ENCODE data around the gene DNAH3.

DNA sequence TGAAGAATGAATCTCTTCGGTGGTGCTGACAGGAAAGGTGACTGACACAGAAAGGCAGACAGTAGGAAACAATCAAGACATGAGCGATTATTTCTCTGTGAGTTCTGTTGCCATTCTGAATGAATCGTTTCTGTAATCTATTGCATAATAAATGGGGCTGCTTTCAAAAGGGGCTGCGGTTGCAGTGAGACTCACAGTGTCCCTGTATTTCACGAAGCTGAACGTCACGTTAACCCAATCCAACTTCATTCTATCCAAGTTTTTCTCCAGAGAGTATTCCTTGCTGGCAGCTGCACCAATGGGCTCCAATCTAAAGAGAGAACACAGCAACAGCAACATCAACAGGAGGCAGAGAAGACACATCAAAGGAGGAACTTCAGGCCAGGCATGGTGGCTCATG, 75.4 kb downstream of the DNAH3 start:
- TF ChIP-seq GATA2 (IDR thresholded peaks at IDR 0.05; ENCODE audit: low read depth, low read length): no peak
- no peak for TF ChIP-seq GATA3 (IDR thresholded peaks at IDR 0.05; ENCODE audit: low read depth, low read length)

Measured in SH-SY5Y (cell line).